HG03095 (cell line): Measurements from ENCODE around the gene ABHD5.

Source experiments
- ATAC-seq: cut with Tn5 transposase; IDR thresholded peaks from one replicate; pipeline ENCODE4 v1.9.1; 2021; ENCODE audit warnings: moderate library complexity; ENCODE audit not compliant: unreplicated experiment

Gene ABHD5

DNA sequence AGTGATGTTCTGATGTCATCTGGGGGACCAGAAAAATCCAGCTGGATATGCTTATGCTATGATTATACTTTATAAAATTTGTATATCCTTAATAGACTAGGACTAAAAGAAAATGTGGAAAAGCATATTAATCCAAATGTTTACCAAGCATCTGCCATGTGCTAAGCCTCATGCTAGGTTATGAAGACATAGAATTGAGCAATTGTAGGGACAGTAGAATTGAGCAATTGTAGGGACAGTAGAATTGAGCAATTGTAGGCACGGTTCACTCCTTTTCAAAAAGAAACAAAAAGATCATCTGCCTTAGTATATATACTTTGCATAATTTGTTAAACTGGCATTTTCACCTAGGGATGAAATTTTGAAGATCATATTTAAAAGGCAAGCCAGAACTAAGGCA, 18.3 kb downstream of the ABHD5 start:
- ATAC-seq, result no peak

DNA sequence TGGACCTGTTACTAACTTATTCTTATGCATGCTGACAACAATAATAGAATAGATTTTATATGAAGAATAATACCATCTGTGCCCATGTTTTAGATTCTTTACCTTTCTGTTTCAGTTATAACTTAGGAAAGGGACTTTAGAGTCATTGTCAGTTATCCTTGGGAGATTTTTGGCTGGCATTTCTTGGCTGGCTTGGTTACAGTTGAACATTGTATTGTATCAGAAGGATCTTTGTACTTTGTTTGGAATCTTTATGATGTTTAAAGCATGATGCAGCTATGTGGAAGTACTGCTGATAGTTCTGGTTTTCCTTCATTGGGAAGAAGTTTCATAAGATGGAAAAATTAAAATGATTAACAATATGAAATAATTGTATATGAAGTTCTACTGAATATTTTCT, 19.9 kb downstream of the ABHD5 start:
- no peak for ATAC-seq

DNA sequence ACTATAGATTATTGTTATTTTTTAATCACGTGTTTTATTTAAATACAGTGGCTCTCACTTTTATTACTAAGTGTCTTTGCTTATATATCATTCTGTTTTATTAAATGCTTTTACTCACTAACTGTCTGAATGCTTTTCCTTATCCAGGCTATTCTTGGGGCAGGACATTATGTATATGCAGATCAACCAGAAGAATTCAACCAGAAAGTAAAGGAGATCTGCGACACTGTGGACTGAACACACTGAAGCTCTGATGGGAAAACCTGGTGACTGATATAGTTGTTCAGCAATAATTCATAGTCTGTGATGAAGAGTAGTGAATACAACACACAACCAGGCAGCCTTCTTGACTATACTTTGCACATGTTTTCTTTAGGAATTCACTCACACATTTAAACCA, 27.6 kb downstream of the ABHD5 start:
- no peak for ATAC-seq

DNA sequence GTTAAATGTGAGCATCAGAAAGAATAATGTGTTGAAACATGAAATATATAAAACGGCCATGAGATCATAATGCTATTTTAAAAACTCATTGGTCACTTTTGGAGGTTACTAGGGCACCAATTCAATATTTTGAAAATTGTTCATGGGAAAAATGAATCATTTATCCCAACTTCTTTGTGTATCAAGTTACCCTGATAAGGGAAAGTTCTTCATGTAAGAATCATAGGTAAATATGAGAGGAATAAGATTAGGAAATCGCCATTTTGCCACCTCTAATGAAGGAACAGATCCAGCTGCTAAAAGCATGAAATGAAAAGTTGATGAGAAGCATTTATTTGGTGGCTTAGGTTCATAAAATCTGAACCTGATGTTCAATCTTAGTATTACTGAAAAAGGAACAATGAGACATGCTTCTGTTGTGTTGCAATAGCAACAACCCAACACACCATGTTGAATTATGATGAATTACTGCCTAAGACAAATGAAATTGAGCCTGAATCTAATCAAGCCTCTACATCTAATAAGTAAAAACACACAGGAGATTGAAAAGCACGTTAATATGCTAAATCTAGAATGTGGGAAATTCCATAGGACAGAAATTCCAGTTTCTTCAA, 32.5 kb downstream of the ABHD5 start:
- ATAC-seq, result no peak

DNA sequence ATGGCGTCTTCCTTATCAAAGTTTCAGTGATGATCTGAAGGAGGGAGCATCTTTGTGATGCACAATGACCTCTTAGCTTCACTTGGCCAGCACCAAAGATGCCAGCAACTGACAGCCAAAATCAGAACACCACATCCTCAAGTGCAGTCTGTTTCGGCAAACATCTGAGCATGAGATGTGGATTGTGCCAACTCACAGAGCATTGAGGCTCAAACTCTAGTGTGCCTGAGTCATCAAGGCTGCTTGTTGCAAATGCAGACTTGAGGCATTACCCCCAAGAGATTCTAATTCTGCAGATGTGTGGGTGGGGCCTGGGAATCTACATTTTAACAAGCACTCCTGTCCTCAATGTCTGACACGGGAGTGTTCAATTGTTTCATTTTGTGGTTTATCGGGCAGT, 35.8 kb downstream of the ABHD5 start:
- ATAC-seq, result no peak

DNA sequence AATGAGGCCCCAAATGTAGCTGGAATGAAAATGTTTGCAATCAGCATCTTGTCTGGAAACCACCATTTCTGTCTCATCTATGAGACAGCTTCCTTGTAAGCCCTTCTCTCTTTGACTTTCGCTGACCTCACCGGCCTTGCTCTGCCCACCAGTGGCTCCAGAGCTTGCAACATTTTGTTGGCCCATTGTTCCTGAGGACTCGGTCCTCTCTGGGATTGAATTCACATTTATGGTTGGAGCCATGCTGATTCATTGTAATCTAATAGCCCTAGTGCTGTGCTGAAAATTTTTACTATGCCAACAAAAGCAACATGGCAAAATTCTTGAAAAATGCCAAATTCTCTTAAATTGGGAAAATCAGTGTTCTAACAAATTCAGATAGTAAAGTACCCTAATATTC, 37.2 kb downstream of the ABHD5 start:
- no peak for ATAC-seq

DNA sequence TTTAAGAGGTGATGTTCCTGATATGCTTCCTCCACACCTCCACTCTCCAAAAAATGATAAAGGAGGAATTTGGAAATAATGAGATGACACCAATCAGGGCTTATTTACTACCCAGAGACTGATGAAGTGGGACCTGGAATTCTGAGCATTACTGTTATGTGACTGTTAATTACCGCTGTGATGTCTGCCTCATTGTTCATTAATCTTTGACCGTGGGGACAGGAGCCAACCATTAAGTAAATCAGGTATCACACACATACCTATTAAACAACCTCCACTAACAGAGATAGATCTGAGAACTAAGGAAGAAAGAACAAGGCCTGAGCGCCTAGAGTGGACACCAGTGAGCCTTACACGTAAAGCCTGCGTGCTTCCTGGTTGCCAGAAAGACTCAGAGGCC, 37.7 kb downstream of the ABHD5 start:
- ATAC-seq, result no peak

DNA sequence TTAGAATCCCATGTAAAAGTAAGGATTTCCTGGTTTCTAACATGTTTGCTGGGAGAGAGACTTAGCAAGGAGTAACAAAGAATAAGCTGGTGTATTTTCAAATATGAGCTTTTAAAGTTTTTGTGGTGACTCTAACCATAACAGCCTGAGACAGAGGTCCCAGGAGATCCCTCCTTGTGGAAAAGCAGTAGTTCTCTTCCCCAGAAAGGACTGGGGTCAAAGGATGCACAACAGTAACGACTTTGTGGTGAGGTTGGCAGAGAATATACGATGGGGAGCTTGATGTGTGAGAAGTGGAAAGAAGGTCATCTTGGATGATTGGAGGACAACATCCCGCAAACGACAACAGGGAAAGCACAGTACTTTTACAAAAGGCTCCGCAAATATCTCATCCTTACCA, 38.2 kb downstream of the ABHD5 start:
- ATAC-seq, result no peak

DNA sequence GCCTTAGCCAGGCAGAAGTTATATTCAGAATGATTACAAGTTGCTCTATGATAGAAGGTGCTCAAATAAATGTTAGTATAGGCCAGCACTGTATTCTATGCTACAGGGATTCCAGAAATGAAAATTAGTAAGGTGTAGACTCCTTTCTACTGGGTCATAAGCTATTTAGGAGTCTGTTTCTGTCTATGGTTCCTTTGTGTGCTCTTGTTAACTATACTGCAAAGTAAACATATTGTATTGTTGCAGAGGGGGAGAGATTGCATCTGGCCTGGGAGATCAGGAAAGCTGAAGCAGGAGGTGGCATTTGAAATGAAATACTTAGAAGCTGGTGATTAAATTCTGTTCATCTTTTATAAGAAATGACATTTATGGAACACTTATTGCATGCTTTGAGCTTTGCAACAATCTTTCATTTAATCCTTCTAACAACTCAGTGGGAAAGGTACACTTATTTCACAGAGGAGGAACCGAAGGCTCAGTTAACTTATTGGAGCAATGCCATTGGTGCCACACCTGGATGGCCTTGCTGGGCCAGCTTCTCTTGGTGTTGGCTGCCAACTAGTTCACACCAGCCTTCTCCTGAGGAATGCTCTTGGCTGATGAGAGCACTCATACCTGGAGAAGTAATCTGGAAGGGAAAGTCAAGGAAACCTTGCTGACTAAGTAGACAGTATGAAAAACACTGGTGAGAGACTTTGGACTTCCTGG, 39.1 kb downstream of the ABHD5 start:
- ATAC-seq, result no peak

DNA sequence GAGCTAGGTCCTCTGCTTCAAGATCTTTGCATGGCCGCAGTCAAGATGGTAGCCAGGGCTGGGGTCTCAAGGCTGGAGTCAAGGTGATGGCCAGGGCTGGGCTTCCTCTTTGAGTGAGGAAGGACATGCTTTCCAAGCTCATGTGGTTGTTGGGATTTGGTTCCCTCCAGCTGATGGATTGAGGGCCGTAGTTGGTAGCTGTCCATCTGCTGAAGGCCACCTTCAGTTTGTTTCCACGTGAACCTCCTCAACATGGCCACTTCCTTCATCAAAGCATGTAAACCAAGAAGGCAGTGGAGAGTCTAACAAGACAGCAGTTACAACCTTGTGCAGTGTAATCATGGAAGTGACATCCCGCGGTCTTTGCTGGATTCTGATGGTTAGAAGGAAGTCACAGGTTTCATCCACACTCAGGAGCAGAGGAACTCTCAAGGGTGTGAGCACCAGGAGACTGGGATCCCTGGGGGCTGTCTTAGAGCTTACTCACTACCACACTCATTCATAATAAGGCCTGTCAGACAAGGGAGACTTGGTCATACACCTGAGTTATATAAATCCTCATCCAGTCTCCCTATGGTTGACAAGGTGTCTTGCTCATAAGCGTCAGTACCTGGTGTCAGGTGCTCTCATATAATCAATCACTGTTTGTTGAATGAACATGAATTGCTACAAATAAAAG, 42.1 kb downstream of the ABHD5 start:
- no peak for ATAC-seq

DNA sequence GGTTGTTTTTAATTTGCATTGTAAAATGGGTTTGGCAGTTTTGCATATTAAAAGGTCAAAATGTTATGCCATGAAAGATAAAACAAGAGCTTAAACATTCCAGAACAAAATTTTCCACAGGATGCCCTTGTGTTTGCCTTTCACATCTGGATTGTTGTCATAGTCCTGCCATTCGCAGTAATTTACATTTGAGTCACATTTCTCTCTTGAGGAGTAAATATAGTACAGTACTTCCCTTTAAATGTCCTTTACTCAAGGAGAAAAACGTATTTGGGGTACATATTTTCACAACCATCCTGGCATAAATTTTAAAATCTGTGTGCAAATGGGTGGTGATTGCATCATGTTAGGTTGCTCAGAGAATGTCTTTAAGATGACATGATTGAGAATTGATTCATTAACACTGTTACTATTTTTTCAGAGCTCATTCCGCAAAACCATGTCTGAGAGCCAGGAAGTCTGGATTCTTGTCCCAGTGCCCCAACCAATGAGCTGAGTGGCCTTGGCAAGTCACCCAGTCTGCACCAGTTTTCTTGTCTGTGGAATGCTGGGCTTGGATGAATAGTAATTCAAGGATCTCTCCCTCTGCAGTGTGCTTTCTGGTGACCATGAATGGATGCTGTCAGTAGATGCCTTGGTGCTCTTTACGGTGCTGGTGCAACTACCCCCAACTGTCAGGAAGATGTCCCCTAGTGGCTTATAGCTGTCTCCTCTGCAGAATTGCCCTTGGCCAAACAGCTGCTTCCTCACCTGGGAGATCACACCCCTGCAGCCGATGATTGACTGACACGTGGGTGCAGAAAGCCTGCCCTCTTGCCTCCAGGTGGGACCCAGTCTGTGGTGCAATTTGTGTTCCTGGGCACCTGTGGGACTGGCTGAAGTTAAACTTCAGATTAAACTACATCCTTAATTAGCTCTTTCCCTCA, 43.0 kb downstream of the ABHD5 start:
- no peak for ATAC-seq

DNA sequence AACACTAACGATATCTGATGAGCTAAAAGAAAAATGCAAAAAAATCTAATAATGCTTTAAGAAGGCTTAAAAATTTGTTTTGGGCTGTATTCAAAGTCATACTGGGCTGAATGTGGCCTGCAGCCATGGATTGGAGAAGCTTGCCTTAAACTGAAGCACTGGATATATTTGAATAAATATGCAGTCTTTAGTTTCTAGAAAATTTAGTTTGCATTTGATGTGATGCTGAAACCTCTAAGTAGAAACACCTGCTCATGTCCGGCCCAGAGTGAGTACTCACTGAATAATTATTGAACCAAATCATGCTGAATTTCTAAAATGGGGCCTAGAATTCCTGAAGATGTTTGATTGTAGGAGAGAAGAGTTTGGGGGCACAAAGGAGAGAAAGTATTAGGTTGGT, 43.9 kb downstream of the ABHD5 start:
- ATAC-seq, result no peak

DNA sequence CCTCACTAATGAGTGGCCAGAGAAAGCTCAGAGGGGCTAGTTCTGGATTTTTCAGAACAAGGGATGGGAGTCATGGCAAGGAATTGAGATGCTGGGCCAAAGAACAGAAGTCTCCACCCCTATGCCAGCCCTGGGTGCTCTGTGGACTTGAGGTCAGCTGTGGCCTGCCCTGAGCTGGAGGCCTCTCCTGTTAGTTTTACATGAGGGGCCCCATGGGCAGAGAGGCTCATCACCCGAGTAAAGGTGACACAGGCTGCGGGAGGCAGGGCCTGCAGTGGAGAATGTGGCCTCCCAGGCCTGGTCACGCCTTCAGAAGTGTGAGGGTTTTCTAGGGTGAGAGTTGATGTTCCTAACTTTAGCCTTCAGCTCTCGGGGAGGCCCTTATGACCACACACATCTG, 44.9 kb downstream of the ABHD5 start:
- ATAC-seq, result no peak

DNA sequence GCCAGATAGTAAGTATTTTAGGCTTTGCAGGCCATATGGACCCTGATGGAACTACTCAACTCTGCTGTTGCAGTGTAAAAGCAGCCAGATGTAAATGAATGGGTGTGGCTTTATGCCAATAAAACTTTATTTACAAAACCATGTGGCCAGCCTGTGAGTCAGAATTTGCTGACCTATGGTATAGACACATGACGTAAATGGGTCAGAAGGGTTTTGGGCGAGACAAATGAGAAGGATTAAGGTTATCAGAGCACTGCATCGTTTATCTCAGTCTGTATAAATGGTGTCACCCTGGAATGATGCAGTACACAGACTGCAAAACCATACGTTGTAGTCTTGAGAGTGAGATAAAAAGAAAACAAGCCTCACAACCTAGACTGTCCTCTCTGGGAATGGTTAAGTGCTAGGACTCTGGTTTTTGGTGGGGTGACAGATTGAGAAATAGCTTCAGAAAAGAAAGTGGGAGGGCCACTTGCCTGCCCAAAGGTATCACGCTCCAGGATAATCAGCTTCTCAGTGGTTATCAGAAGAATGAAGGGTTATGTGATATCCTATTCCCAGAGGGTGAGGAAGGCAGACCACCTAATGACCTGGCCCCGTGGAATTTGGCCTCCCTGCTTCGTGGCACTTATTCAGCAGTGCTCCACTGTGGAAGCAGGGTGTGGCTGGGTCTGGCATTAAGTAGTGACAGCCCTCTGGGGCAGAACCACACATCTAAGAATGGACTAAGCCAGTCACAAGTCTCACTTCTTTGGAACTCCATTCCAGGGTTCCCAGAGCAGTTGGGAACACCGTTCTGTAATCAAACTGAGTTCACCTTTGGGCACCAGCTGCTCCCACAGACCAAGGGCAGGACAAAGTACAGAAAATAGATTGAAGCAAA, 46.1 kb downstream of the ABHD5 start:
- no peak for ATAC-seq

DNA sequence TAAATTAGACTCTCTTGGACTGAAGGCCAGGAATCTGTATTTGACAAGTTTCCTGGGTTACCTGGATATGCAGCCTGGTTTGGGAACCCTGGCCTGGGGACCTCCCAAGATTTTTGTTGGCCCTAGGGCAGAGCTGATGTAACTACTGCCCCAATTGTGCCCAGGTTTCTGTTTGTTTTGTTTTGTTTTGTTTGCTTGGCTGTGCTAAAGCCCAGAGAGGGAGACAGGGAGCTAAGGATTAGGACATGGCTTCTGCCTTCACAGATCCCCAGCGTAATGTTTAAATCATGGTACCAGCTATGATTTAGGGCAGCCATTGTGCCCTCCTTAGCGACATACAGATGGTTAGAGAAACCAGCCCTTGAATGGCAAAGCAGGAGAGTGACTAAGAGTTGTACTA, 47.6 kb downstream of the ABHD5 start:
- ATAC-seq, result no peak

DNA sequence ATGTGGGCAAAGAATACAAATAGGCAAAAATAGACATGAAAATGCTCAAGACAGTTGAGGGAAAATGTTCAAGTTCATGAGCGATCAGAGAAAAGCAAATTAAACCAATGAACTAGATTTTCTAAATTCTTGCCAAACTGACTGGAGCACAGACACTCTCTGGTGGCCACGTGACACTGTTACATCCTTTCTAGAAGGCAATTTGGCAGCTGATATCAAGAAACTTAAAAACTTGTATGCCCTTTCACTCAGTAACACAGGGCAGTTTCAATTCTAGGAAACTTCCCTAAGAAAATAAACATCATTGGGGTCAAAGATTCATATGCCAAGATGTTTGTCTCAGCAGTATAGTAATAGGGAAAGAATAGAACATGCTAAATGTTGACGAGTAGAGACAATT, 52.2 kb downstream of the ABHD5 start:
- no peak for ATAC-seq

DNA sequence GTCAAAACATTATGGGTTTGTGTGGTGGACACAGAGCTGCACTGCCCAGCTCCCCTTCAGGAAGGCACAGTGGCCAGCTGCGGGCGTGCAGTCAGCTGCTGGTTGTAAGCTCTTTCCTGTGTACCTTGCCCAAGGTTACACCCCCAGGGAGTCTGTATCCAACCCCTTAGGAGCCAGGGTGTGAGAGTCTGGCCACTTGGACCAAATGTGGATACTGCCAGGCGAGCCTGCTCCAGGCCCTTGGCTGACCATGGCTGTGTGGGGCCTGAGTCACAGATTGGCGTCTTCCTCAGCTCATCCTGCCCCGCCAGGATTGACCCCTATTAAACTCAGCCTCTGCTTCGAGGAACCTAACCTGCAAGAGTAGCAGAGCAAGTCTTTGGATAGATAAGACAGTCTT, 56.9 kb downstream of the ABHD5 start:
- no peak for ATAC-seq

DNA sequence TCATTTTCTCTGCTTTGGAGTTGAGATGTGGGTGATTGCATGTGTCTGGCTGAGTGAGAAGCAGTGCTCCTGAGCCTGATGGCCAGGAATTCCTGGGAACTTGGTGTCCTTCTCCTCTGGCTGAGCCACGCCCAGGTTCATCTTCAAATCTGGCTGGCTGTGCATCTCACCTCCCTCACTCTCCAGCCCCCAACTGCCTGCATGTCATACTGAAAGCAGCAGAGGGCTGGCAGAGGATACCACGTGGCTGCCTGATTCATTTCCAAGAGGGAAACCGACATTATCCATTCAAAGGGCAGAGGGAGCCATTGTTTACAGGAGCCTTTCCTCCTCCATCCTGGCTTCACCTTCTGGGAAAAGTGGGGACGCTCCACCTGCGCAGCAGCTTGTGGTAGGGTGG, 57.4 kb downstream of the ABHD5 start:
- no peak for ATAC-seq

DNA sequence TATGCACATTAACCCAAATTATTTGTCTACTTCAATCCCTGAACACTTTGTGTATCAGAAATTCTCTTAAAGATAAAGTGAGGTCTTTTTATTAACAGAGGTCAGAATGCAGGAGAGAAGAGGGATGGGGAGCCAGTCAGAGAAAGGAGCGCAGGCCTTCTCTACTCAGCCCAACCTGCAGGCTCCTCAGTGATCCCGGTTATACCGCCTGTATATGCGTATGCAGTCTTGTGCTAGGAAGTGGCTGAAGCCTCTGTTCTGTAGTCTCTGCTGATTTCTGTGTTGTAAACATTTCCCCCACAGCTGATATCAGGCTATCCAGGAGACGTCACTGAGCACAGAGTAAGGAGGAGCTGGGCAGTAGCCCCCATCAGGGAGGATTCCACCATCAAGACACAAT, 57.9 kb downstream of the ABHD5 start:
- ATAC-seq, result no peak

DNA sequence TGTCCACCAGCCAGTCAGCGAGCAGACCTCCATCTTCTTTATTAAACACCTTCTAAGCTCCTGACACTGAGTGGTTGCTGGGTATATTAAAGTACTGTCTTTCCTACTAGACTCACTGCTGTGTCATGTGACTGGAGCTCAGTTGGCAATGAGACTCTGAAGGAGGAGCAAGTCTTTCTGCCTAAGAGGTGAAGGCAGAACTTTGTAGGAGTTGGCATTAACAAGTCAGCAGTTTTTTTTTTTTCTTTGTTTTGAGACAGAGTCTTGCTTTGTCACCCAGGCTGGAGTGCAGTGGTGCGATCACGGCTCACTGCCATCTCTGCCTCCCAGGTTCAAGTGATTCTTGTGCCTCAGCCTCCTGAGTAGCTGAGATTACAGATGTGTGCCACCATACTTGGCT, 62.2 kb downstream of the ABHD5 start:
- no peak for ATAC-seq
